PC-9 (cell line): ENCODE data around the gene XPNPEP1.

ENCODE experiments used
- CTCF ChIP-seq: fragments of 200-600 bp; sonication (generic); conservative IDR thresholded peaks from 2 replicates; pipeline ENCODE4 v1.6.1; 2017; ENCODE audit warnings: mixed run types, antibody characterized with exemption, mild to moderate bottlenecking, moderate library complexity
- EZH2 ChIP-seq: fragments of 200-600 bp; sonication (generic); IDR thresholded peaks from 2 replicates; pipeline ENCODE4 v1.8.0; 2017; ENCODE audit warnings: antibody characterized with exemption, low read depth

- TF ChIP-seq CTCF, result no peak
- TF ChIP-seq EZH2, result no peak
Observed at GRCh38 chr10:109940553-109940952, 17.2 kb upstream of the XPNPEP1 start.
